Effector memory CD4-positive, alpha-beta T cell (primary cell): ENCODE results near the gene KIF1C.
A peak's percentile ranks its signal among the peaks of the same experiment; 100 is the strongest.

ENCODE experiments used
- DNase-seq, 3 donors: peaks; one replicate each; pipeline ENCODE4 v3.0.0-alpha.2; 2020
- H3K27ac ChIP-seq: 2 replicates; pipeline ENCODE4 v1.7.0; 2013; ENCODE audit warnings: mild to moderate bottlenecking, low read length, moderate library complexity; ENCODE audit not compliant: insufficient read depth, poor library complexity, severe bottlenecking
- H3K27me3 ChIP-seq: replicated peaks from 2 replicates; pipeline ENCODE4 v1.7.0; 2013; ENCODE audit warnings: mild to moderate bottlenecking, low read length; ENCODE audit not compliant: insufficient read depth, control insufficient read depth, poor library complexity, severe bottlenecking
- H3K36me3 ChIP-seq: 2 replicates; pipeline ENCODE4 v1.7.0; 2013; ENCODE audit warnings: mild to moderate bottlenecking, low read length, moderate library complexity; ENCODE audit not compliant: control insufficient read depth, insufficient read depth
- H3K4me1 ChIP-seq: 2 replicates; pipeline ENCODE4 v1.7.0; 2013; ENCODE audit warnings: low read length, mild to moderate bottlenecking; ENCODE audit not compliant: control insufficient read depth, insufficient read depth, poor library complexity, severe bottlenecking
- H3K4me3 ChIP-seq: 2 replicates; pipeline ENCODE4 v1.7.0; 2013; ENCODE audit warnings: low read length, low read depth, mild to moderate bottlenecking; ENCODE audit not compliant: insufficient read depth, poor library complexity, severe bottlenecking
- H3K9me3 ChIP-seq: 2 replicates; pipeline ENCODE4 v1.7.0; 2013; ENCODE audit warnings: mild to moderate bottlenecking, low read length, moderate library complexity; ENCODE audit not compliant: control insufficient read depth

Gene KIF1C

DNA sequence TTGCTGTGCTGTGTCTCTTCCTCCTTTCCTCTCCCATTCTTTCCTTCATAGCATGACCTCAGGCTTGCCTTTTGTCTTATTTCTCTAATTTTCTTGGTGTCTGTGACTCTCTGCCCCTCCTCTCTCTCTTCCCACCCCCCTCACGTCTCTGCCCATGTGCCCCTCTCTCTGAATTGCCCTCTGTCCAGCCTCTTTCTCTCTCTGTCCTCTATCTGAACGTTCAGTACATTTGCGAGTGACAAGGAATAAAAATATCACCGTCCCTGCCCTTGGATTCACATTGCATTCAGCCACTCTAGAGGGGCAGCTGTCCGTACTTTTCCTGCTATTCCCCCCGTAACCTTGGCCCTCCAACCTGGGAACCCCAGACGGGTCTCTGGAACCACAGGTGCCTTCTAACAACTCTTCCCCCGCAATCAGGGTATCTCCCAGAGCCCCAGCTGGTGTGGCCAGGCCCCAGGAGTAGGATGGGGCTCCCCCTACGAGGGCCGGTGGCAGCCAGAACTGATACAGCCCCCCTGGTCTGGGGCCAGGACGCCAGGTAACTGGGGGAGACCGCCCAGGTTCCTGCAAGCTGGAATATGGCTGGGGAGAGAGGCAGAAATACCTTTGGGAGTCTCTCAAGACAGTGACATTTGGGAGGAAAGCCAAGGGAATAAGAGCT is 1.8 kb downstream of the KIF1C start:
- Histone ChIP-seq H3K27ac (peak overlapping the region; percentile 17), H3K9me3 (no peaks in the 10 kb centered on the region), H3K4me3 (no peak overlapping the region), H3K36me3 (peaks cover 27% of the 10 kb centered on the region), H3K27me3 (no peaks in the 10 kb centered on the region), H3K4me1 (peaks cover 20% of the 10 kb centered on the region)
- no peak for DNase-seq

DNA sequence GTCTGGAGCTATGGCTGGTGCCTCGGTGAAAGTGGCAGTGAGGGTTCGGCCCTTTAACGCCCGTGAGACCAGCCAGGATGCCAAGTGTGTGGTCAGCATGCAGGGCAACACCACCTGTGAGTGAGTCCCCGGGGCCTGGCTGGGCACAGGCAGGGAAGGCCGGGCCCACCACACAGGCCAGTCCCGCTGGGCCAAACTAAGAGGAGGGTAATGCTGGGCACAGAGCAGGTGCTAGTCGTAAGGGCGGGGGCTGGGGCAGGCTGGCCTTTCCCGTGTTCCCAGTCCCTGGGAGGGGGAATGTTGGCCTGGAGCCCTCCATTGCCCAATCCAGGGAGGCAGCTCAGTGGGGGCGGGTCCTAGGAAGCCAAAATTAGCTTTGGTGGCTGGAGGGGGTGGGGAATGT is 2.5 kb downstream of the KIF1C start:
- H3K36me3 ChIP-seq, result peaks cover 34% of the 10 kb centered on the region

DNA sequence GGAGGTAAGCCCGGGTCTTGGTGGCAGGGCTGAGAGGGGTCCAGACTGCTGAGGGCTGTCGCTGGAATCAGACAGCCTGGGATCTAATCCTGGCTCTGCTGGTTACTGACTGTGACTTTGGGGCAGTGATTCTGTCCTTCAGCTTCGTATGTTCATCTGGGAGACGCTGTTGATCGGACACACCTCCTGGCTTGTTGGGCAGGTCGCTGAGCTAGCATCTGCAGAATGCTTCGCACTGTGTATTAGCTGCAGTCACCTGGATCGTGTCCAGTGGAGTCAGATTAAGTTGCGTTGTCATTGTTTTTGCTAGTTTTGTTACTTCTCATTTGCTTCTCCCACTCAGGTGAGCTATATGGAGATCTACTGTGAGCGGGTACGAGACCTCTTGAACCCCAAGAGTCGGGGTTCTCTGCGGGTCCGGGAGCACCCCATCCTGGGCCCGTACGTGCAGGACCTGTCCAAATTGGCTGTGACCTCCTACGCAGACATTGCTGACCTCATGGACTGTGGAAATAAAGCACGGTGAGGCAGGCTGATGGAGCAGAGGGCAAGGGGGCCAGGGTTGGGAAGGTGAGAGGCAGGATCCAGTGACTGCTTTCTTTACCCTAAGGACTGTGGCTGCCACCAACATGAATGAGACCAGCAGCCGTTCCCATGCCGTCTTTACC is 4.5 kb downstream of the KIF1C start:
- H3K27me3 ChIP-seq, result no peaks in the 10 kb centered on the region
- no peaks in the 10 kb centered on the region for H3K9me3 ChIP-seq
- no peak for DNase-seq
- peaks cover 42% of the 10 kb centered on the region for H3K36me3 ChIP-seq
- peaks cover 14% of the 10 kb centered on the region for H3K4me1 ChIP-seq
- H3K4me3 ChIP-seq, result no peak overlapping the region
- H3K27ac ChIP-seq, result no peak overlapping the region

More for the DNA sequence above, 2.5 kb downstream of the KIF1C start:
- no peak overlapping the region for H3K4me3 ChIP-seq
- H3K27me3 ChIP-seq, result no peaks in the 10 kb centered on the region
- DNase-seq, result no peak
- no peaks in the 10 kb centered on the region for H3K9me3 ChIP-seq
- no peak overlapping the region for H3K27ac ChIP-seq
- H3K4me1 ChIP-seq, result peaks cover 20% of the 10 kb centered on the region

DNA sequence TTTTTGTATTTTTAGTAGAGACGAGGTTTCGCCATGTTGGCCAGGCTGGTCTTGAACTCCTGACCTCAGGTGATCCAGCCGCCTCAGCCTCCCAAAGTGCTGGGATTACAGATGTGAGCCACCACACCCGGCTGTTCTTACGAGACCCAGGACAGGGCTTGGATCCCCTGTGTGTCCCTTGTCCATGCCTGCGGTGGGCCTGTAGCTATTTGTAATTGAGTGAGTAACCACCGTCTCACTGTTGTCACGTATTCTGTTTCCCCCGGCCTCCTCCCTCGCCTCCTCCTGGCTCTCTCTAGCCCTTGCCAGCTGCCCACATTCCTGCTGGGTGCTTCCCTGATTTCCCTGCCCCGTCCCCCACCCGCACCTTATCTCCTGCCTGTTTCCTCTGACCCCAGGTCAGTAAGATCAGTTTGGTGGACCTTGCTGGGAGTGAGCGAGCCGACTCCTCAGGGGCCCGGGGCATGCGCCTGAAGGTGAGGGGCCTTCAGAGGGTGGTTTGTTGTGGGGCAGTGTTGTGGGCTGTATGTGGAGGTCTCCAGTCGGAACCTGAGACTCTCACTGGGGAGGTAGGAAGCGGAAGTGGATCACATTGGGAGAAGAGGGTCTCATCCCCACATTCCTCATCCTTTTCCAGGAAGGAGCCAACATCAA is 5.6 kb downstream of the KIF1C start:
- Histone ChIP-seq H3K4me1 (peaks cover 12% of the 10 kb centered on the region), H3K36me3 (peaks cover 50% of the 10 kb centered on the region), H3K27ac (no peak overlapping the region), H3K9me3 (no peaks in the 10 kb centered on the region), H3K27me3 (no peaks in the 10 kb centered on the region), H3K4me3 (no peak overlapping the region)
- DNase-seq, result no peak

DNA sequence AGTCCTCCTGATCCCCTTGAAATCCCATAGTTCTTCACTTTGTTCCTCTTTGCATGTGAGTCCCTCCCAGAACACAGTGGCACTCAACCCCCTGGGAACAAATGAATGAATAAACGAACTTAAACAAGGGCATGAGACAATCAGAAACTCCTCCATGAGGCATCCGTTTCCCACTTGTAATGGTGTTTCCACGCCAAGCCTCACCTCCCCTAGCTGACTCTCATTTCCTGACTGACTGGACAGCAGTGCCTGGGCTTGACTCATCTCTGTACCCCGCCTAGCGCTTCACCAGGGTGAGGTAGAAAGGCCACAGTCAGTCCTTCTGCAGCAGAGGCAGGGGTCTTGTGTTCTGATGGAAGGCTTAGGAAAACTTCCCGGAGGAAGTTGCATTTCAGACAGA is 14.2 kb downstream of the KIF1C start:
- no peak for DNase-seq
- H3K27me3 ChIP-seq, result no peaks in the 10 kb centered on the region
- H3K27ac ChIP-seq, result no peak overlapping the region

DNA sequence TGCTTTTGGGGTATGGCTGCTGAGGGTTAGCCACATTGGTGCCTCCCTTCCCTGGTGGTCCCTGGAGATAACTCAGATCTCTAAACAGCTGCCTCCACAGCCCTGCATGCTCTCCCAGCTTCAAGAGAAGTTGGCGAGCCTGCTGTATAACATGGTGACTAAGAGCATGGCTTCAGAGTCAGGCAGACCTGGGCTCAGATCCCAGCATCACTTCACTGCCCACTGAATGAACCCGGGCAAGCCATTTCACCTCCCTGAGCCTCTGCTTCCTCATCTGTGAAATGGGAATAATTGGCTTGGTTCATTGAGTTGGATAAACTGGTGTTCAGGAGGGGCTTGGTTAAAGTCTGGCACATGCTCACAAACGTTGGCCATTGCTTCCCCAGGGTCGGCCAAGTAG is 16.6 kb downstream of the KIF1C start:
- no peak overlapping the region for H3K27ac ChIP-seq
- no peaks in the 10 kb centered on the region for H3K4me1 ChIP-seq
- H3K27me3 ChIP-seq, result no peaks in the 10 kb centered on the region
- no peak overlapping the region for H3K4me3 ChIP-seq
- peaks cover 7% of the 10 kb centered on the region for H3K36me3 ChIP-seq
- DNase-seq, result no peak
- no peaks in the 10 kb centered on the region for H3K9me3 ChIP-seq

More for the DNA sequence above, 14.2 kb downstream of the KIF1C start:
- Histone ChIP-seq H3K36me3 (peaks cover 18% of the 10 kb centered on the region), H3K4me3 (no peak overlapping the region), H3K9me3 (no peaks in the 10 kb centered on the region), H3K4me1 (no peaks in the 10 kb centered on the region)

DNA sequence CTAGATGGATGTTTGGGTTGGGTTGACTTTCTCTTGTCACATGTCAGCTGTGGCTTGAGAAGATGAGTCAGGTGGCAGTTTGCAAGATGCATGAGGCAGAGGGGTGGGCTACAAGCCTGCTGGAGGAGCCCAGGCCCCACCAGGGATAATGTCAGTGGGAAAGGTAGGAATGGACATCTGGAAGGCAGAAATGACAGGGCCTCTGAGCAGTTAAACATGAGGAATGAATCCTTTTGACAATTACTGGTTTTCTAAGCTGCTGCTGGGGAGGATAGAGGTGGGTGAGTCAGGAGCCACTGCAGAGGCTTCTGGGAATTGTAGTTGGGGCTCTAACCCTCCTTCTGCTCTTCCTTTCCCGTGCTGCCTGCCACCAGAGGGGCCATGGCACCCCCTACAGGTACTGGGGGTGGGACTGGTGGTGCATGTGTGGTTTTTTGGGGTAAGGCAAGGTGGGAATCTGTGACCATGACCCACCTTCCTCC is 21.8 kb downstream of the KIF1C start:
- no peak for DNase-seq

DNA sequence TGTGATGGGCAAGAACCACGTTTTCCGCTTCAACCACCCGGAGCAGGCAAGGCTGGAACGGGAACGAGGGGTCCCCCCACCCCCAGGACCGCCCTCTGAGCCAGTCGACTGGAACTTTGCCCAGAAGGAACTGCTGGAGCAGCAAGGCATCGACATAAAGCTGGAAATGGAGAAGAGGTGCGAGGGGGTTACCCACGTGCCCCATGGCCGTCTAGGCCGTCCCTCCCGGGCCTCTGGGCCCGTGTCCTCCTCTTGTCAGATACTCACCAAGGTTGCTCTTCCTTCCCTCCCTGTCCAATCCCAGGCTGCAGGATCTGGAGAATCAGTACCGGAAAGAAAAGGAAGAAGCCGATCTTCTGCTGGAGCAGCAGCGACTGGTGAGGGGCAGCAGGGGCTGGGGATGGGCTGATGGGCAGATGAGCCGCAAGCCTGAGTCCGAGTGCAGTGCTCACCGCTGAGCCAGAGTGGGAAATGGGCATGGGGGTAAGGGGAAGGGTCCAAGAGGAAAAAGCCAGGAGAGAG is 22.8 kb downstream of the KIF1C start:
- H3K36me3 ChIP-seq, result peaks cover 18% of the 10 kb centered on the region

More for the DNA sequence above, 21.8 kb downstream of the KIF1C start:
- no peaks in the 10 kb centered on the region for H3K27me3 ChIP-seq
- no peak overlapping the region for H3K4me3 ChIP-seq
- no peak overlapping the region for H3K27ac ChIP-seq
- H3K4me1 ChIP-seq, result no peaks in the 10 kb centered on the region
- peaks cover 21% of the 10 kb centered on the region for H3K36me3 ChIP-seq
- no peaks in the 10 kb centered on the region for H3K9me3 ChIP-seq

DNA sequence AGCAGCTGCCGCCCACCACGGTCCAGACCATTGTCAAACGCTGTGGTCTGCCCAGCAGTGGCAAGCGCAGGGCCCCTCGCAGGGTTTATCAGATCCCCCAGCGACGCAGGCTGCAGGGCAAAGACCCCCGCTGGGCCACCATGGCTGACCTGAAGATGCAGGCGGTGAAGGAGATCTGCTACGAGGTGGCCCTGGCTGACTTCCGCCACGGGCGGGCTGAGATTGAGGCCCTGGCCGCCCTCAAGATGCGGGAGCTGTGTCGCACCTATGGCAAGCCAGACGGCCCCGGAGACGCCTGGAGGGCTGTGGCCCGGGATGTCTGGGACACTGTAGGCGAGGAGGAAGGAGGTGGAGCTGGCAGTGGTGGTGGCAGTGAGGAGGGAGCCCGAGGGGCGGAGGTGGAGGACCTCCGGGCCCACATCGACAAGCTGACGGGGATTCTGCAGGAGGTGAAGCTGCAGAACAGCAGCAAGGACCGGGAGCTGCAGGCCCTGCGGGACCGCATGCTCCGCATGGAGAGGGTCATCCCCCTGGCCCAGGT is 24.5 kb downstream of the KIF1C start:
- H3K4me1 ChIP-seq, result no peaks in the 10 kb centered on the region
- no peak overlapping the region for H3K27ac ChIP-seq
- no peaks in the 10 kb centered on the region for H3K9me3 ChIP-seq
- no peak for DNase-seq
- H3K4me3 ChIP-seq, result no peak overlapping the region
- H3K36me3 ChIP-seq, result peaks cover 18% of the 10 kb centered on the region
- no peaks in the 10 kb centered on the region for H3K27me3 ChIP-seq

More for the DNA sequence above, 22.8 kb downstream of the KIF1C start:
- Histone ChIP-seq H3K27ac (no peak overlapping the region), H3K9me3 (no peaks in the 10 kb centered on the region), H3K27me3 (no peaks in the 10 kb centered on the region), H3K4me3 (no peak overlapping the region), H3K4me1 (no peaks in the 10 kb centered on the region)
- DNase-seq, result no peak
